ENCODE measurements around the gene RHBDF2.

Gene RHBDF2

DNA sequence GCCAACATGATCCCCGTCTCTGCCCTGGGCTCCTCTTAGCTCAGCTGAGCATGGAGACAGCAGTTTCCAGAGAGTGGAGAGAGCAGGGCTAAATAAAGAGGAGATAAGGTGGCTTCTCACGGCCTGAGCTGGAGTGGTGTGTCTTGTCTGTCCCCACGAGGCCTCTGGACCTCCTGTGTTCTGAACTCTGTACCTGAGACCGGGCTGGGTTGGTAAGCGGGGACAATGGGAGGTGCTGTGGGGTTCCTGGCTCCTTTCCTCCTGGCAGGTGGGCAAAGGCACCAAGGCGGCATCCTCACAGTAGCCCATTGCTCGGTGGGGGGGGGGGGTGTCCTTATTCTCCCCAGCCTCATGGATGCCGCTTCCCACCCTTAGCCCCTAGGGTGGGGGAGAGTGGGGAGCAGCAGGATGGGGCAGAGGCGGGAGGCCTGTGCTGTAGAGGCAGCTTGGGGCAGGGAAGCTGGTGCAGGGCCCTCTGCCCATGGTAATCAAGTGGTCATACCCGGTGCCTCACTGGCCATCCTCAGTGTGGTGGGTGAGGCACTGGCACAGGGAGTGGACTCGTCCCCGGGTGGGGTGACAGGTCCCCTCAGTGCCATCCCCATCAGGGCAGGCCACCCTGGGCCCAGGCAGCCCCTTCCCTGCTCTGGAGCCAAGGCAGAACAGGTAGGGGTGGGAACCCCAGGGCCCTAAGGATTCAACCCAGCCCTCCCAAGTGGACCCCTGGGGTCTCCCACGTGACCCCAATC lies 31.1 kb downstream of the RHBDF2 start:
- TF ChIP-seq, protein P1, sequence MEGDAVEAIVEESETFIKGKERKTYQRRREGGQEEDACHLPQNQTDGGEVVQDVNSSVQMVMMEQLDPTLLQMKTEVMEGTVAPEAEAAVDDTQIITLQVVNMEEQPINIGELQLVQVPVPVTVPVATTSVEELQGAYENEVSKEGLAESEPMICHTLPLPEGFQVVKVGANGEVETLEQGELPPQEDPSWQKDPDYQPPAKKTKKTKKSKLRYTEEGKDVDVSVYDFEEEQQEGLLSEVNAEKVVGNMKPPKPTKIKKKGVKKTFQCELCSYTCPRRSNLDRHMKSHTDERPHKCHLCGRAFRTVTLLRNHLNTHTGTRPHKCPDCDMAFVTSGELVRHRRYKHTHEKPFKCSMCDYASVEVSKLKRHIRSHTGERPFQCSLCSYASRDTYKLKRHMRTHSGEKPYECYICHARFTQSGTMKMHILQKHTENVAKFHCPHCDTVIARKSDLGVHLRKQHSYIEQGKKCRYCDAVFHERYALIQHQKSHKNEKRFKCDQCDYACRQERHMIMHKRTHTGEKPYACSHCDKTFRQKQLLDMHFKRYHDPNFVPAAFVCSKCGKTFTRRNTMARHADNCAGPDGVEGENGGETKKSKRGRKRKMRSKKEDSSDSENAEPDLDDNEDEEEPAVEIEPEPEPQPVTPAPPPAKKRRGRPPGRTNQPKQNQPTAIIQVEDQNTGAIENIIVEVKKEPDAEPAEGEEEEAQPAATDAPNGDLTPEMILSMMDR (IDR thresholded peaks at IDR 0.05; ENCODE audit: low read depth, low read length, missing control alignments) = no peak
- DNase-seq (ENCODE audit: extremely low read depth, low read depth) = no peak
- H3K4me3 ChIP-seq (replicated peaks; ENCODE audit: low read depth, low read length) = no peak overlapping the region

DNA sequence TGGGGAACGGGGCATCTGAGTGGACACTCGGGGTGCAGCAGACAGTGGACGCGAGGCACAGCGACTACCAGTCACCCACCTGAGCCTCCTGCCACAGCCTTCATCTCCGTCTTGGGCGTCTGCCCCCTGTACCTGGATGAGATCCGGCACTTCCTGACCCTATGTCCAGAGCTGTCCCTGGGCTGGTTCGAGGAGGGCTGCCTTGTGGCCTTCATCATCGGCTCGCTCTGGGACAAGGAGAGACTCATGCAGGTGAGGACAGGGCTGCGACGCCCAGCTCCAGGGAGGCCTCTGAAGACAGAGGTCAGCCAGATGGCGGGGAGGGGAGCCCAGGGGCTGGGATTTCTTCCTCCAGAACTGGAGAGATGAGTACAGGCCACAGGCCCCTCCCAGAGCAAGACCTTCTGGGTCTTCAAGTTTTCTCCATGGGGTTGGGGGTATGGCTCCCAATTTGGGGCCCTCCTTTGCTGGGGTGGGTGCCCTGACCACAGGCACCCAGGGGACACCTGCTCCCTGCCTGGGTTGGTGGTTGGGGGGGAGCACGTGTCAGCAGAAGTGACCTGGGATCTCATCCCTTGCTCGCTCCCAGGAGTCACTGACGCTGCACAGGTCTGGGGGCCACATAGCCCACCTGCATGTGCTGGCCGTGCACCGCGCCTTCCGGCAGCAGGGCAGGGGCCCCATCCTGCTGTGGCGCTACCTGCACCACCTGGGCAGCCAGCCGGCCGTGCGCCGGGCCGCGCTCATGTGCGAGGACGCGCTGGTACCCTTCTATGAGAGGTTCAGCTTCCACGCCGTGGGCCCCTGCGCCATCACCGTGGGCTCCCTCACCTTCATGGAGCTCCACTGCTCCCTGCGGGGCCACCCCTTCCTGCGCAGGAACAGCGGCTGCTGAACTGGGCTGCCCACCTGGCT lies 31.9 kb downstream of the RHBDF2 start:
- H3K4me3 ChIP-seq (replicated peaks; ENCODE audit: low read depth, low read length) = no peak overlapping the region
- TF ChIP-seq, protein P1 (IDR thresholded peaks at IDR 0.05; ENCODE audit: low read depth, low read length, missing control alignments) = no peak

DNA sequence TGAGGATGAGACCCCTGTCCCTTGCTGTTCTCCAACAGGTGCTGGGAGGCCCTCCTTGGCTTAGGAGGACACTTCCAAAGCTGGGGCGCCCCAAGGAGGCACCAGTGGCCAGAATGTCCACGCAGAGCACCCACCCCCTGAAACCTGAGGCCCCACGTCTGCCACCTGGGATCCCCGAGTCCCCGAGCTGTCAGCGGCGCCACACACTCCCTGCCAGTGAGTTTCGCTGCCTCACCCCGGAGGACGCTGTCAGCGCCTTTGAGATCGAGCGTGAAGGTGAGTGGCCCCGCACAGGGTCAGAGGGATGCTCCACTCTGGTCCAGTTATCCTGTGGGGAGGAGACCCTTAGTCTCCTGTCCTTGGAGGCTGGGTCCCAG lies 32.6 kb downstream of the RHBDF2 start:
- DNase-seq (ENCODE audit: extremely low read depth, low read depth) = no peak
- TF ChIP-seq, protein P1 (IDR thresholded peaks at IDR 0.05; ENCODE audit: low read depth, low read length, missing control alignments) = no peak
- no peak overlapping the region for H3K4me3 ChIP-seq (replicated peaks; ENCODE audit: low read depth, low read length)

More for the DNA sequence above, 31.9 kb downstream of the RHBDF2 start:
- DNase-seq (ENCODE audit: extremely low read depth, low read depth) = no peak

DNA sequence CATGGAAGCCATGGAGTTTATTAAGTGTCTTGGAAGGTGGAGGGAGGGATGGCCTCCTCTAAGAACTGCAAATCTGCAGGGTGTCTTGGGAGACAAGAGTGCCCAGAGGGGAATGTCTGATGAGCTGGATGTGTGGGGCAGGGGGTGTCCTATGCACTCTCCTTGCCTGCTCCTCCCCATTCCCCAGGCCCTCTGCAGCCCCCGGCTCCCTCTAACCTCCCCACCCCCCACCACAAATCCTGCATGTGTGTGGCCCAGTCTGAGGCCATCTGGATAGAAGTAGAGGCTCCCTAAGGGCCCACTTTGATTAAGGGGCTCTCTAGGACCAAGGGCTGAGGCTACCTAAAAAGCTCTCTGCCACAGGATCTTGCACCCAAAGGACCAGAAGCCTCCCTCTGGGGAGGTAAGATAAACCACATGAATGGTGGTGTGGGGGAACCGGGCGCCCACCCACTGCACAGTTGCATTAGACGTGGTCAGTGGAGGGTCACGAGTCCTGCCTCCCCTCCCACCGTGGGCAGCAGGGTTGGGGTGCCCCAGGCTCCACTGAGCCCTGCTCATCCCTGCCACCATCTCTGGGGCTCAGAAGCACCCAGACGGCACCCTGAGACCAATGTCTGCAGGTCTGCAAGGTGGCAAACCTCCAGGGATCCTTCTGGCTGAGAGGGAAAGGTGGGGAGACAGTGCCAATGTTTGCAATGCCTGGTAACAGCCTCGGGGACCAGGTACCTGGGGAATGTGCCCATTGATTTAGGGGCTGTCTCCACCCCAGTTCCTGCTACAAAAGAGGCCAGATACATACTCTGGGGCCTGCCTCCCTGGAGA lies 33.2 kb downstream of the RHBDF2 start:
- no peak for DNase-seq (ENCODE audit: extremely low read depth, low read depth)
- no peak overlapping the region for H3K4me3 ChIP-seq (replicated peaks; ENCODE audit: low read depth, low read length)
- TF ChIP-seq, protein P1 (IDR thresholded peaks at IDR 0.05; ENCODE audit: low read depth, low read length, missing control alignments) = no peak

DNA sequence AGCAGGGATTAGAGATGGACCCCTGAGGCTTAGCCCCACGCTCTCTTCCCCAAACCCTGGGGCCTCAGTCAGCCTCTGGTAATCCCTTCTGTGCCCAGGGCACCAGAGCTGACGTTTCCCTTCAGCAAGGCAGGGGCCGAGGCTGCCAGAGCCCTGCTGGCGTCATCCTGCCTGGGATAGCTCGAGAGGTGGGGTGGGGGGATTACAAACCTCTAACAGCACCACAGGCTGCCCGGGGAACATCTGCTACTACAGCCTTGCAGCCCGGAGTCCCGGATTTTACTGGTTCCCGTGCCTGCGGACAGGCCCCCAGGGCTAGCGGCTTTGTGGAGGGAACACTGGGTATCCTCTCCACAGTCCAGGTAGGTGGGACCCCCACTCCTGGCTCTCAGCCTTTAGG lies 33.9 kb downstream of the RHBDF2 start, which contains the start of gene AANAT:
TSS of gene AANAT (plus strand) at position 238 of the 400 bp plus-strand sequence. CDS start 1,144 bp downstream, outside the sequence.
- no peak within 1 kb of the TSS for H3K4me3 ChIP-seq (replicated peaks; ENCODE audit: low read depth, low read length)
- no peak for DNase-seq (ENCODE audit: extremely low read depth, low read depth)
- TF ChIP-seq, protein P1 (IDR thresholded peaks at IDR 0.05; ENCODE audit: low read depth, low read length, missing control alignments) = no peak

DNA sequence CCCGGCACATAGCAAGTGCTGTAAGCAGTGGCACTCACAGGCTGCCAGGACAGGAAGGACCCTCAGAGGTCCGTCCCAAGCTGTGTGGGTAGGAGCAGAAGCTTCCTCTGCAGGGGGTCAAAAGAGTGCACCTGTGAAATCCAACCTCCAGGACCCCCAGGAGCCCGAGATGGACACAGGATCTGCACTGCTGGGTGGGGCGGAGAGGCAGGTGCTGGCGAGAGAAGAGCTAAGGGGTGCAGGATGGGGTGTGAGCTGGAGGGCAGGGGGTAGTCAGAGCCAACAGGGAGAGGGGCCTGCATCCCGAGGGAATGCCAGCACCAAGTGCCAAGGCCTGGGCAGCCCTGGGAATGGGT lies 34.5 kb downstream of the RHBDF2 start:
- TF ChIP-seq, protein P1 (IDR thresholded peaks at IDR 0.05; ENCODE audit: low read depth, low read length, missing control alignments) = no peak
- no peak for DNase-seq (ENCODE audit: extremely low read depth, low read depth)
- no peak overlapping the region for H3K4me3 ChIP-seq (replicated peaks; ENCODE audit: low read depth, low read length)
